OCI-M1 (cell line): Measurements from ENCODE around the gene RPL37A.

Experiments
- DNase-seq: peaks from one replicate; lab custom pipeline; 2025; lab: John Stamatoyannopoulos, UW

RPL37A gene

GRCh38 chr2:216548901-216549331 is 50.3 kb downstream of the RPL37A start:
- no peak for DNase-seq

GRCh38 chr2:216549926-216550690 is 51.5 kb downstream of the RPL37A start:
- DNase-seq, result no peak

- DNase-seq, result no peak
These were observed 52.8 kb downstream of the RPL37A start for GRCh38 chr2:216551234-216552068.

- DNase-seq, result no peak
These were observed 54.4 kb downstream of the RPL37A start for GRCh38 chr2:216553093-216553478.
